ENCODE measurements around the gene AMPH. TPM values are rescaled to one million over a fixed set of nuclear protein-coding genes. Genes with fewer than 3 reads are reported as not detected.

The AMPH gene
- total and polyA plus RNA-seq, 9 of the 15 experiments (the other 6 are each of a cell fraction or from before 2014, with no cell fraction given) = 0.03 to 0.35 TPM; not detected in 7

- DNase-seq (ENCODE audit: extremely low read depth in 1 of 4, low spot score in 3 of 4) (no peak), ATAC-seq (no peak), FAIRE-seq (no peak)
- no peaks in the 10 kb centered on the region for H3K36me3 ChIP-seq (ENCODE audit: control insufficient read depth, insufficient read depth, low read length)
- H3K4me3 ChIP-seq = no peak overlapping the region
- in situ Hi-C loops (cut with MboI) (loop anchor here (5.0 to 10.0 kb wide), 2 partner anchors 113 to 230 kb away; no protein-coding TSS in a partner anchor), intact Hi-C loops (cut with micrococcal nuclease) (loop anchor here (1.0 to 5.0 kb wide), 2 partner anchors 118 to 228 kb away; no protein-coding TSS in a partner anchor)
- peak overlapping the region; percentile 51 for H3K4me2 ChIP-seq (ENCODE audit: insufficient read depth, low read length)
- H3K9ac ChIP-seq (ENCODE audit: insufficient read depth in 1 of 2, low read depth in 2 of 2, low read length in 2 of 2) = no peak overlapping the region
- H3K27ac ChIP-seq (ENCODE audit: extremely low read depth, low read depth, low read length) = peak overlapping the region; percentile 56; the same call in 2 of the 3 replicates
- TF ChIP-seq KAT7 (CRISPR knock-in tag; IDR thresholded peaks at IDR 0.05; ENCODE audit: borderline replicate concordance) (0 out of 2 replicates have a peak, but pooled peaks have one; percentile 24), RBBP5 (IDR thresholded peaks at IDR 0.05; ENCODE audit: borderline replicate concordance, insufficient read depth, low read length, poor library complexity, severe bottlenecking) (peak; percentile 11), FUS (optimal IDR thresholded peaks at IDR 0.05; ENCODE audit: low read depth, low read length) (no peak)
- 75% methylated on average over 2 of the region's 2 CpGs for WGBS (ENCODE audit: insufficient coverage, low coverage, missing lambda C conversion rate)
- H3K4me1 ChIP-seq (replicated peaks in 1 of 2; ENCODE audit: control insufficient read depth in 2 of 2, insufficient read depth in 2 of 2, low read length in 2 of 2) = peaks cover 19 to 35% of the 10 kb centered on the region in 2 experiments
- H3K9me1 ChIP-seq (ENCODE audit: control insufficient read depth, insufficient read depth, low read length) = no peaks in the 10 kb centered on the region
- POLR2A ChIA-PET = interaction anchor here (0.6 to 1.1 kb wide), 4 partner anchors 11 to 35 kb away, joined by 3 to 4 read pairs (median 3); no protein-coding TSS in a partner anchor
- no TSS peak for BruUV-seq (replicated peaks)
- no peaks in the 10 kb centered on the region for H3K9me3 ChIP-seq (replicated peaks; ENCODE audit: control insufficient read depth, insufficient read depth, low read depth, low read length)
- H4K20me1 ChIP-seq (replicated peaks; ENCODE audit: control insufficient read depth, insufficient read depth, low read length) = no peaks in the 10 kb centered on the region
- CTCF ChIA-PET (ENCODE audit: low intra/inter-chr PET ratio) = interaction anchor here (0.9 to 1.6 kb wide), 3 partner anchors 119 to 433 kb away, joined by 3 to 8 read pairs (median 4); no protein-coding TSS in a partner anchor
- H2AFZ ChIP-seq (ENCODE audit: low read depth, low read length) = peak overlapping the region; percentile 95
- no peaks in the 10 kb centered on the region for H3K27me3 ChIP-seq (ENCODE audit: control insufficient read depth in 2 of 2, insufficient read depth in 2 of 2, low read length in 2 of 2)
- H3K79me2 ChIP-seq (ENCODE audit: control insufficient read depth, insufficient read depth, low read length) = peaks cover 34% of the 10 kb centered on the region
Measured at GRCh38 chr7:38335128-38335491, 296.1 kb downstream of the AMPH start.

DNA sequence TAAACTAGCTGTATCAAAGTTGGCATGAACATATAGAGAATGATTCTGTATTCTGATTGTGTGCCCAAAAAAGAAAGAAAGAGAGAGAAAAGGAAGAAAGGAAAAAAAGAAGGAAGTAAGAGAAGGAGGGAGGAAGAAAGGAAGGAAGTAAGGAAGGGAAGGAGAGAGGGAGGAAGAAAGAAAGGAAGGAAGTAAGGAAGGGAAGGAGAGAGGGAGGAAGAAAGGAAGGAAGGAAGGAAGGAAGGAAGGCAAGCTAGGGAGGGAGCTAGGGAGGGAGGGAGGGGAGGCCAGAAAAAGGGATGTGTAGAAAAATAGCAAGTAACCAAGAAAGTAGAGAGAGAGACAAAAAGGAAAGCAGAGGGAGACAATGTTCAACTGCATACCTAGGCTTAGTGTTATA lies 297.0 kb downstream of the AMPH start:
- Histone ChIP-seq H3K9ac (ENCODE audit: insufficient read depth in 1 of 2, low read depth in 2 of 2, low read length in 2 of 2) (no peak overlapping the region), H3K4me2 (ENCODE audit: insufficient read depth, low read length) (no peak overlapping the region), H3K79me2 (ENCODE audit: control insufficient read depth, insufficient read depth, low read length) (peaks cover 25% of the 10 kb centered on the region), H3K9me3 (replicated peaks; ENCODE audit: control insufficient read depth, insufficient read depth, low read depth, low read length) (no peaks in the 10 kb centered on the region), H3K36me3 (ENCODE audit: control insufficient read depth, insufficient read depth, low read length) (no peaks in the 10 kb centered on the region), H2AFZ (ENCODE audit: low read depth, low read length) (peak overlapping the region; percentile 54; the same call in 1 of the 2 replicates), H3K27ac (ENCODE audit: extremely low read depth, low read depth, low read length) (peak overlapping the region; percentile 32; the same call in 1 of the 3 replicates), H3K27me3 (ENCODE audit: control insufficient read depth in 2 of 2, insufficient read depth in 2 of 2, low read length in 2 of 2) (no peaks in the 10 kb centered on the region), H3K9me1 (ENCODE audit: control insufficient read depth, insufficient read depth, low read length) (no peaks in the 10 kb centered on the region), H4K20me1 (replicated peaks; ENCODE audit: control insufficient read depth, insufficient read depth, low read length) (no peaks in the 10 kb centered on the region), H3K4me3 (no peak overlapping the region), H3K4me1 (replicated peaks in 1 of 2; ENCODE audit: control insufficient read depth in 2 of 2, insufficient read depth in 2 of 2, low read length in 2 of 2) (peaks cover 13 to 33% of the 10 kb centered on the region in 2 experiments)
- intact Hi-C loops (cut with micrococcal nuclease) (no loop called here), in situ Hi-C loops (cut with MboI) (loop anchor here (10.0 kb wide), 1 partner anchor 229 kb away; no protein-coding TSS in a partner anchor)
- ChIA-PET POLR2A (interaction anchor here (0.6 kb wide), 1 partner anchor 183 kb away, joined by 3 read pairs; no protein-coding TSS in a partner anchor), CTCF (ENCODE audit: low intra/inter-chr PET ratio) (no interaction called here)
- FAIRE-seq = no peak
- DNase-seq (ENCODE audit: extremely low read depth in 1 of 4, low spot score in 3 of 4) = no peak
- TF ChIP-seq, protein P1, sequence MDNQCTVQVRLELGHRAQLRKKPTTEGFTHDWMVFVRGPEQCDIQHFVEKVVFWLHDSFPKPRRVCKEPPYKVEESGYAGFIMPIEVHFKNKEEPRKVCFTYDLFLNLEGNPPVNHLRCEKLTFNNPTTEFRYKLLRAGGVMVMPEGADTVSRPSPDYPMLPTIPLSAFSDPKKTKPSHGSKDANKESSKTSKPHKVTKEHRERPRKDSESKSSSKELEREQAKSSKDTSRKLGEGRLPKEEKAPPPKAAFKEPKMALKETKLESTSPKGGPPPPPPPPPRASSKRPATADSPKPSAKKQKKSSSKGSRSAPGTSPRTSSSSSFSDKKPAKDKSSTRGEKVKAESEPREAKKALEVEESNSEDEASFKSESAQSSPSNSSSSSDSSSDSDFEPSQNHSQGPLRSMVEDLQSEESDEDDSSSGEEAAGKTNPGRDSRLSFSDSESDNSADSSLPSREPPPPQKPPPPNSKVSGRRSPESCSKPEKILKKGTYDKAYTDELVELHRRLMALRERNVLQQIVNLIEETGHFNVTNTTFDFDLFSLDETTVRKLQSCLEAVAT (IDR thresholded peaks at IDR 0.05) = 0 out of 4 replicates have a peak, but pooled peaks of 1 of the 2 experiments have one; percentile 26
- no peak for TF ChIP-seq HDAC3 (IDR thresholded peaks at IDR 0.05; ENCODE audit: borderline replicate concordance, partially characterized antibody)
- 0 out of 4 replicates have a peak, but pooled peaks of 1 of the 2 experiments have one; percentile 39 for TF ChIP-seq ETV6 (IDR thresholded peaks at IDR 0.05; ENCODE audit: borderline replicate concordance in 1 of 2, low read depth in 2 of 2, low read length in 1 of 2)
- no peak for TF ChIP-seq ETV6 (CRISPR knock-in tag; IDR thresholded peaks at IDR 0.05; ENCODE audit: borderline replicate concordance)
- TF ChIP-seq, protein P2, sequence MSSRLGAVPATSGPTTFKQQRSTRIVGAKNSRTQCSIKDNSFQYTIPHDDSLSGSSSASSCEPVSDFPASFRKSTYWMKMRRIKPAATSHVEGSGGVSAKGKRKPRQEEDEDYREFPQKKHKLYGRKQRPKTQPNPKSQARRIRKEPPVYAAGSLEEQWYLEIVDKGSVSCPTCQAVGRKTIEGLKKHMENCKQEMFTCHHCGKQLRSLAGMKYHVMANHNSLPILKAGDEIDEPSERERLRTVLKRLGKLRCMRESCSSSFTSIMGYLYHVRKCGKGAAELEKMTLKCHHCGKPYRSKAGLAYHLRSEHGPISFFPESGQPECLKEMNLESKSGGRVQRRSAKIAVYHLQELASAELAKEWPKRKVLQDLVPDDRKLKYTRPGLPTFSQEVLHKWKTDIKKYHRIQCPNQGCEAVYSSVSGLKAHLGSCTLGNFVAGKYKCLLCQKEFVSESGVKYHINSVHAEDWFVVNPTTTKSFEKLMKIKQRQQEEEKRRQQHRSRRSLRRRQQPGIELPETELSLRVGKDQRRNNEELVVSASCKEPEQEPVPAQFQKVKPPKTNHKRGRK (tag; IDR thresholded peaks at IDR 0.05) = peak; percentile 82
- TF ChIP-seq PCBP2 (IDR thresholded peaks at IDR 0.05; ENCODE audit: low read depth, low read length, poor library complexity, severe bottlenecking) = peak; percentile 51
- ATAC-seq = no peak
- no TSS peak for BruUV-seq (replicated peaks)

Measured in K562 (cell line).